Transverse colon (tissue), 4 donors: ENCODE data around the gene ACTN1.

Experiments
- CTCF ChIP-seq, 5 experiments: fragments of 200-600 bp in 3 of 5; fragments of 450-650 bp in 2 of 5; sonication (generic) in 3 of 5; IDR thresholded peaks; 1 replicate in 2 of 5; 2 replicates in 3 of 5; pipeline ENCODE4 v1.5.1; 2016 to 2017; ENCODE audit warnings: antibody characterized with exemption in 5 of 5, inconsistent platforms in 3 of 5, mild to moderate bottlenecking in 2 of 5, moderate library complexity in 1 of 5
- POLR2A ChIP-seq: fragments of 450-650 bp; IDR thresholded peaks from one replicate; pipeline ENCODE4 v1.6.1; 2016; ENCODE audit warnings: antibody characterized with exemption, mild to moderate bottlenecking, moderate library complexity
- POLR2AphosphoS5 ChIP-seq, 3 donors: sonication (generic); formaldehyde crosslinking; IDR thresholded peaks; one replicate each; pipeline ENCODE4 v1.6.1; 2016; ENCODE audit warnings: antibody characterized with exemption in 3 of 3

GRCh38 chr14:68864361-68864750 lies 114.7 kb downstream of the ACTN1 start:
- TF ChIP-seq POLR2AphosphoS5 (IDR thresholded peaks at IDR 0.05) (no peak), CTCF (IDR thresholded peaks at IDR 0.05) (no peak), POLR2A (no peak)
